Kidney (tissue), 14 donors: ENCODE results near the gene SPTA1. TPM values are rescaled to one million over a fixed set of nuclear protein-coding genes. Genes with fewer than 3 reads are reported as not detected.

Source experiments
- DNase-seq, 5 donors: peaks; one replicate each; pipeline ENCODE4 v3.0.0-alpha.2; 2013 to 2020
- FAIRE-seq: peaks from 2 replicates; lab custom pipeline; 2012; peaks lifted over from hg19 to GRCh38; lab: Jason Lieb, UNC
- H3K27ac ChIP-seq, 2 donors: one replicate each; pipeline ENCODE4 v1.7.0; 2013; ENCODE audit warnings: low read depth in 2 of 2, low read length in 2 of 2, inconsistent platforms in 1 of 2
- H3K27me3 ChIP-seq: one replicate; pipeline ENCODE4 v1.7.1; 2013; ENCODE audit warnings: low read length, inconsistent platforms; ENCODE audit not compliant: control insufficient read depth, insufficient read depth
- H3K36me3 ChIP-seq, 3 donors: one replicate each; pipeline versions ENCODE4 v1.7.0 to v1.7.1; 2013; ENCODE audit warnings: low read length in 3 of 3, control low read depth in 1 of 3, inconsistent platforms in 1 of 3; ENCODE audit not compliant: insufficient read depth in 3 of 3, control insufficient read depth in 2 of 3
- H3K4me1 ChIP-seq, 3 donors: one replicate each; pipeline versions ENCODE4 v1.7.0 to v1.7.1; 2013; ENCODE audit warnings: low read length in 3 of 3, inconsistent platforms in 1 of 3, low read depth in 1 of 3; ENCODE audit not compliant: control insufficient read depth in 2 of 3, insufficient read depth in 2 of 3
- H3K4me3 ChIP-seq, 3 donors: one replicate each; pipeline versions ENCODE4 v1.7.0 to v1.8.1; 2013; ENCODE audit warnings: low read length in 3 of 3, control low read depth in 1 of 3, inconsistent platforms in 1 of 3
- H3K9ac ChIP-seq, 3 donors: one replicate each; pipeline versions ENCODE4 v1.7.0 to v1.7.1; 2013; ENCODE audit warnings: low read length in 3 of 3, control low read depth in 1 of 3, inconsistent platforms in 1 of 3
- H3K9me3 ChIP-seq, 3 donors: one replicate each; pipeline versions ENCODE4 v1.7.0 to v1.7.1; 2013; ENCODE audit warnings: low read length in 3 of 3, control low read depth in 1 of 3, inconsistent platforms in 1 of 3; ENCODE audit not compliant: control insufficient read depth in 2 of 3, insufficient read depth in 1 of 3
- CTCF ChIP-seq: IDR thresholded peaks from 3 replicates; pipeline ENCODE4 v1.5.1; 2012; ENCODE audit warnings: mild to moderate bottlenecking, moderate library complexity, borderline replicate concordance; ENCODE audit not compliant: insufficient read depth; ENCODE audit errors: extremely low read depth
- intact Hi-C: fragments of 100-400 bp; cut with DNase I; formaldehyde crosslinking; loops from one replicate; pipeline ENCODE4 v1.11.1; 2022
- polyA plus RNA-seq: library from polyadenylated mRNA; stranded (reverse); fragments of 350-450 nt; fragmentation: Illumina TruSeq; extraction: RNeasy Lipid Tissue Mini Kit (QIAGEN cat#74804); gene quantifications from one replicate; pipeline ENCODE4 v1.2.3, GENCODE V29; 2014; ENCODE audit warnings: low read depth, low replicate concordance; ENCODE audit not compliant: insufficient read depth
- total RNA-seq: library from RNA; stranded (reverse); fragmentation: NEBNext Ultra II Directional; extraction: Animal tissue kit (Norgen Biotek cat#: 25700); gene quantifications from one replicate; pipeline ENCODE4 v1.2.1, GENCODE V29; 2021
- donor health status: control.
- donor health status: control.
- donor health status: control.
- donor health status: control.
- donor health status: control.
- donor health status: DM: yes; HTN: yes; CAD: no.
- donor health status: Normal renal cell carcinoma (clear cell type).

SPTA1 gene
- total and polyA plus RNA-seq, 2 donors from 2014 or later: 0.28 TPM; not detected in 1

GRCh38 chr1:158717344-158717743 lies 30.8 kb upstream of the SPTA1 start:
- no peak for TF ChIP-seq CTCF
- Histone ChIP-seq H3K9ac (no peak overlapping the region), H3K4me3 (no peak overlapping the region), H3K27me3 (no peaks in the 10 kb centered on the region), H3K4me1 (no peaks in the 10 kb centered on the region), H3K9me3 (no peaks in the 10 kb centered on the region), H3K27ac (no peak overlapping the region), H3K36me3 (no peaks in the 10 kb centered on the region)
- intact Hi-C loops: no loop called here
- no peak for DNase-seq
- FAIRE-seq: no peak

GRCh38 chr1:158716335-158716734 lies 29.8 kb upstream of the SPTA1 start:
- no peak overlapping the region for H3K27ac ChIP-seq
- H3K4me1 ChIP-seq: no peaks in the 10 kb centered on the region
- FAIRE-seq: no peak
- no peak for TF ChIP-seq CTCF
- no peaks in the 10 kb centered on the region for H3K27me3 ChIP-seq
- no peaks in the 10 kb centered on the region for H3K36me3 ChIP-seq
- no peak overlapping the region for H3K9ac ChIP-seq
- no peaks in the 10 kb centered on the region for H3K9me3 ChIP-seq
- H3K4me3 ChIP-seq: no peak overlapping the region
- DNase-seq: no peak
- intact Hi-C loops: no loop called here

GRCh38 chr1:158714754-158715153 lies 28.2 kb upstream of the SPTA1 start:
- H3K4me1 ChIP-seq: no peaks in the 10 kb centered on the region
- no peak overlapping the region for H3K9ac ChIP-seq
- H3K27me3 ChIP-seq: no peaks in the 10 kb centered on the region
- TF ChIP-seq CTCF: no peak
- H3K27ac ChIP-seq: no peak overlapping the region
- intact Hi-C loops: no loop called here
- FAIRE-seq (no peak), DNase-seq (no peak)
- H3K4me3 ChIP-seq: no peak overlapping the region
- H3K9me3 ChIP-seq: no peaks in the 10 kb centered on the region
- no peaks in the 10 kb centered on the region for H3K36me3 ChIP-seq

- Histone ChIP-seq H3K36me3 (no peaks in the 10 kb centered on the region), H3K9me3 (no peaks in the 10 kb centered on the region), H3K4me3 (no peak overlapping the region), H3K27me3 (no peaks in the 10 kb centered on the region), H3K27ac (no peak overlapping the region), H3K4me1 (no peaks in the 10 kb centered on the region), H3K9ac (no peak overlapping the region)
- FAIRE-seq: no peak
- intact Hi-C loops: no loop called here
- no peak for TF ChIP-seq CTCF
- DNase-seq: no peak
These were observed 24.6 kb upstream of the SPTA1 start for GRCh38 chr1:158711098-158711497.
